HG02840 (cell line): ENCODE data around the gene NPAS3.

Source experiments
- ATAC-seq: cut with Tn5 transposase; IDR thresholded peaks from one replicate; pipeline ENCODE4 v1.9.1; 2021; ENCODE audit warnings: mild to moderate bottlenecking, moderate library complexity, moderate number of reproducible peaks; ENCODE audit not compliant: unreplicated experiment, low FRiP score

The NPAS3 gene

GRCh38 chr14:33642691-33643244, 704.1 kb downstream of the NPAS3 start:
- ATAC-seq: no peak

GRCh38 chr14:33643426-33644181, 704.9 kb downstream of the NPAS3 start:
- ATAC-seq: no peak

GRCh38 chr14:33646692-33647260, 708.1 kb downstream of the NPAS3 start:
- no peak for ATAC-seq

- ATAC-seq: no peak
Measured at GRCh38 chr14:33647385-33647786, 708.7 kb downstream of the NPAS3 start.

- ATAC-seq: no peak
Measured at GRCh38 chr14:33650430-33650829, 711.8 kb downstream of the NPAS3 start.

- no peak for ATAC-seq
Measured at GRCh38 chr14:33652566-33653307, 714.1 kb downstream of the NPAS3 start.

- no peak for ATAC-seq
Measured at GRCh38 chr14:33653308-33653695, 714.6 kb downstream of the NPAS3 start.

- no peak for ATAC-seq
Measured at GRCh38 chr14:33655421-33655820, 716.7 kb downstream of the NPAS3 start.

GRCh38 chr14:33657476-33657875, 718.8 kb downstream of the NPAS3 start:
- no peak for ATAC-seq

GRCh38 chr14:33660248-33660647, 721.6 kb downstream of the NPAS3 start:
- ATAC-seq: no peak

- ATAC-seq: no peak
Measured at GRCh38 chr14:33661101-33661500, 722.4 kb downstream of the NPAS3 start.

GRCh38 chr14:33668066-33668465, 729.4 kb downstream of the NPAS3 start:
- no peak for ATAC-seq

- no peak for ATAC-seq
Measured at GRCh38 chr14:33669111-33669510, 730.4 kb downstream of the NPAS3 start.

GRCh38 chr14:33670235-33670634, 731.6 kb downstream of the NPAS3 start:
- ATAC-seq: no peak

GRCh38 chr14:33671556-33671955, 732.9 kb downstream of the NPAS3 start:
- no peak for ATAC-seq

GRCh38 chr14:33674927-33675326, 736.2 kb downstream of the NPAS3 start:
- ATAC-seq: no peak

GRCh38 chr14:33675415-33676130, 736.9 kb downstream of the NPAS3 start:
- no peak for ATAC-seq

GRCh38 chr14:33676135-33676566, 737.5 kb downstream of the NPAS3 start:
- no peak for ATAC-seq

GRCh38 chr14:33676891-33677290, 738.2 kb downstream of the NPAS3 start:
- no peak for ATAC-seq

- ATAC-seq: no peak
Measured at GRCh38 chr14:33678005-33678404, 739.3 kb downstream of the NPAS3 start.

- no peak for ATAC-seq
Measured at GRCh38 chr14:33679025-33679424, 740.3 kb downstream of the NPAS3 start.
